Osteoblast (primary cell): ENCODE data around the gene SNX25. TPM values are rescaled to one million over a fixed set of nuclear protein-coding genes. Genes with fewer than 3 reads are reported as not detected.

Experiments
- DNase-seq: peaks from one replicate; pipeline ENCODE4 v3.0.0; 2011; ENCODE audit warnings: low spot score, mixed read lengths; ENCODE audit not compliant: insufficient read length; ENCODE audit errors: missing footprints
- H2AFZ ChIP-seq: 2 replicates; pipeline ENCODE4 v1.6.0; 2011; ENCODE audit warnings: mild to moderate bottlenecking, low read length
- H3K27ac ChIP-seq: 2 replicates; pipeline ENCODE4 v1.5.1; 2011; ENCODE audit warnings: mild to moderate bottlenecking, low read depth, low read length, moderate library complexity
- H3K27me3 ChIP-seq: 2 replicates; pipeline ENCODE4 v1.6.0; 2012; ENCODE audit warnings: mild to moderate bottlenecking, control low read depth, inconsistent platforms, low read length, moderate library complexity; ENCODE audit not compliant: insufficient read depth
- H3K36me3 ChIP-seq: 2 replicates; pipeline ENCODE4 v1.5.1; 2011; ENCODE audit warnings: mild to moderate bottlenecking, low read length, control low read depth, moderate library complexity; ENCODE audit not compliant: insufficient read depth
- H3K4me1 ChIP-seq: 2 replicates; pipeline ENCODE4 v1.5.1; 2011; ENCODE audit warnings: mild to moderate bottlenecking, low read length, control low read depth, moderate library complexity; ENCODE audit not compliant: insufficient read depth
- H3K4me2 ChIP-seq: 2 replicates; pipeline ENCODE4 v1.6.0; 2011; ENCODE audit warnings: mild to moderate bottlenecking, low read length; ENCODE audit not compliant: insufficient read depth
- H3K4me3 ChIP-seq: fragments of 200-600 bp; sonication (generic); 3 replicates; pipeline ENCODE4 v1.5.1; 2012; ENCODE audit warnings: mild to moderate bottlenecking, low read length, inconsistent platforms; ENCODE audit not compliant: insufficient read depth
- H3K79me2 ChIP-seq: 2 replicates; pipeline ENCODE4 v1.6.0; 2012; ENCODE audit warnings: mild to moderate bottlenecking, low read length, control low read depth, inconsistent platforms; ENCODE audit not compliant: insufficient read depth
- H3K9me3 ChIP-seq: 2 replicates; pipeline ENCODE4 v1.5.1; 2011; ENCODE audit warnings: low read depth, low read length, control low read depth
- H4K20me1 ChIP-seq: 2 replicates; pipeline ENCODE4 v1.6.0; 2012; ENCODE audit warnings: mild to moderate bottlenecking, low read length, control low read depth; ENCODE audit not compliant: insufficient read depth
- total RNA-seq: library from RNA; depleted of rRNA; stranded (reverse); fragments of >200 nt; gene quantifications from 2 replicates; pipeline ENCODE4 v1.2.3, GENCODE V29; 2012
- TF ChIP-seq, protein P1 (sequence below): IDR thresholded peaks from 2 replicates; pipeline ENCODE4 v1.5.1; 2011; ENCODE audit warnings: mild to moderate bottlenecking, low read depth, low read length, moderate library complexity; ENCODE audit errors: extremely low read depth

Gene SNX25
- total RNA-seq, 1 donor: 98.1 TPM

- Histone ChIP-seq H3K36me3 (peaks cover 5% of the 10 kb centered on the region), H3K4me3 (no peak overlapping the region), H2AFZ (no peak overlapping the region), H4K20me1 (no peaks in the 10 kb centered on the region), H3K4me1 (peaks cover 27% of the 10 kb centered on the region), H3K27me3 (no peaks in the 10 kb centered on the region), H3K27ac (peak overlapping the region; percentile 69), H3K79me2 (peaks cover 21% of the 10 kb centered on the region), H3K9me3 (no peaks in the 10 kb centered on the region), H3K4me2 (peak overlapping the region; percentile 21)
- TF ChIP-seq, protein P1, sequence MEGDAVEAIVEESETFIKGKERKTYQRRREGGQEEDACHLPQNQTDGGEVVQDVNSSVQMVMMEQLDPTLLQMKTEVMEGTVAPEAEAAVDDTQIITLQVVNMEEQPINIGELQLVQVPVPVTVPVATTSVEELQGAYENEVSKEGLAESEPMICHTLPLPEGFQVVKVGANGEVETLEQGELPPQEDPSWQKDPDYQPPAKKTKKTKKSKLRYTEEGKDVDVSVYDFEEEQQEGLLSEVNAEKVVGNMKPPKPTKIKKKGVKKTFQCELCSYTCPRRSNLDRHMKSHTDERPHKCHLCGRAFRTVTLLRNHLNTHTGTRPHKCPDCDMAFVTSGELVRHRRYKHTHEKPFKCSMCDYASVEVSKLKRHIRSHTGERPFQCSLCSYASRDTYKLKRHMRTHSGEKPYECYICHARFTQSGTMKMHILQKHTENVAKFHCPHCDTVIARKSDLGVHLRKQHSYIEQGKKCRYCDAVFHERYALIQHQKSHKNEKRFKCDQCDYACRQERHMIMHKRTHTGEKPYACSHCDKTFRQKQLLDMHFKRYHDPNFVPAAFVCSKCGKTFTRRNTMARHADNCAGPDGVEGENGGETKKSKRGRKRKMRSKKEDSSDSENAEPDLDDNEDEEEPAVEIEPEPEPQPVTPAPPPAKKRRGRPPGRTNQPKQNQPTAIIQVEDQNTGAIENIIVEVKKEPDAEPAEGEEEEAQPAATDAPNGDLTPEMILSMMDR: no peak
- peak; percentile 60 for DNase-seq
Measured at GRCh38 chr4:185276036-185276435, 66.6 kb downstream of the SNX25 start.

DNA sequence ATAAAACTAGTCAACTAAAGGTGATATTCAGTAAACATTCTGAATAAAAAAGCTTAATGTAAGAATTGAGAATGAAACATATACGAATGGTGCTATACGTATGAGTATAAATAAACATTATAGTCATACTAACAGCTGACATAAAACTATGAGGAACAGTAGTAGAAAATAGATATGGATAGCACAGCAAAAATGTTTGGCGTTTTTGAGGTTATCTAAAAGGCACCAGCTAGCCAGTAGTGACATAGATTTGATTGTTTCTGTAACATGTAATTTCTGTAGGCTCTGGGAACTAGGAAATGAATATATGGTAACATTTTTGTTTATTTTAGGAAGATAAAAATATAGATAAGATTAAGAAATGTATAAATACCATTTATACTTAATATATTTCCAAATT lies 69.3 kb downstream of the SNX25 start:
- Histone ChIP-seq H2AFZ (no peak overlapping the region), H3K27me3 (no peaks in the 10 kb centered on the region), H3K9me3 (no peaks in the 10 kb centered on the region), H3K27ac (no peak overlapping the region), H3K4me1 (peaks cover 33% of the 10 kb centered on the region), H4K20me1 (no peaks in the 10 kb centered on the region), H3K36me3 (peaks cover 5% of the 10 kb centered on the region), H3K4me3 (no peak overlapping the region), H3K4me2 (no peak overlapping the region), H3K79me2 (peaks cover 6% of the 10 kb centered on the region)
- DNase-seq: no peak
- TF ChIP-seq, protein P1: no peak

DNA sequence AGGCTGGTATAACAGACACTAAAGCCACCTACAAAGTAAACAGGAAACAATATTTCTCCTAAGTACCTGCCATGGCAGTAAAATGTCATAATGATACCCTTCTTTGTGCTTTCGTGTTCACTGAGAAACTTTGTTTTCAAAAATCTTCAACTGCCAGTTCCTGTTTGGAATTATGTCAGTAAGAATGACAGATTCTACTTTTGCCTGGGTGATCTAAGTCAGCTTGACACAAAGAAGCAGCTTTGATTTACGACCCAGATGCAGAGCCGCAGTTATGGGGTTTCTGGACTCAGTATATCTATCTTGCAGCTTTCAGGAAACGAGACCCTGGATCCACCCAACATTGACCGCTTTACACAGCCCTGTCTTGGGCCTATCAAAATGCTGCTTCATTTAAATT lies 71.2 kb downstream of the SNX25 start:
- DNase-seq: no peak
- H3K4me2 ChIP-seq: no peak overlapping the region
- H3K27me3 ChIP-seq: no peaks in the 10 kb centered on the region
- TF ChIP-seq, protein P1: no peak
- peaks cover 5% of the 10 kb centered on the region for H3K36me3 ChIP-seq
- H3K4me3 ChIP-seq: no peak overlapping the region
- no peak overlapping the region for H3K27ac ChIP-seq
- no peaks in the 10 kb centered on the region for H4K20me1 ChIP-seq
- no peaks in the 10 kb centered on the region for H3K9me3 ChIP-seq
- H3K4me1 ChIP-seq: peaks cover 18% of the 10 kb centered on the region
- peaks cover 2% of the 10 kb centered on the region for H3K79me2 ChIP-seq
- no peak overlapping the region for H2AFZ ChIP-seq

DNA sequence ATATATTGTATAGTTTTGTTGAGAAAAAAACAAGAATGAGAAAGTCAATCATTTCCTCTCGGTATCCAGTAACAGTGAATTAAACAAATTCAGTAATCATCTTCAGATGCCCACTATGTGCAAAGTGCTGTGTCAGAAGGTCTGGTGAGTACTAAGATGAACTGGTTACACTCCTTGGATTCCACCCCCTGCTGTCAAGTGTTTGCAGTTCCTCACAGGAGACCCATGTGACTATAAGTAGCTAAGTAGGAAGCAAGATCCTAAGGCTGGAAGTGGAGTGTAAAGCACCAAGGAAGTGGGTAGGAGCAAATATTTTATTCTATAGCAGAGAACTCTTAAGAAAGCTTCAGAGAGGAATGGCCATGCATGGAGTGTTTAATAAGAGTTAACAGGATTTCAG lies 73.6 kb downstream of the SNX25 start:
- H3K36me3 ChIP-seq: peaks cover 5% of the 10 kb centered on the region
- TF ChIP-seq, protein P1: no peak
- no peak for DNase-seq

More for the DNA sequence above, 73.6 kb downstream of the SNX25 start:
- no peak overlapping the region for H3K4me2 ChIP-seq
- no peak overlapping the region for H3K27ac ChIP-seq
- peaks cover 8% of the 10 kb centered on the region for H3K4me1 ChIP-seq
- no peaks in the 10 kb centered on the region for H3K27me3 ChIP-seq
- no peak overlapping the region for H2AFZ ChIP-seq
- H3K4me3 ChIP-seq: no peak overlapping the region
- no peaks in the 10 kb centered on the region for H3K9me3 ChIP-seq
- no peaks in the 10 kb centered on the region for H4K20me1 ChIP-seq
- H3K79me2 ChIP-seq: peaks cover 2% of the 10 kb centered on the region
